Breast epithelium (tissue), 4 donors: ENCODE data around the gene NDUFS1. TPM values are rescaled to one million over a fixed set of nuclear protein-coding genes. Genes with fewer than 3 reads are reported as not detected.
A peak's percentile ranks its signal among the peaks of the same experiment; 100 is the strongest.

Experiments
- DNase-seq, 2 donors: peaks; one replicate each; pipeline ENCODE4 v3.0.0-alpha.2; 2019; ENCODE audit warnings: low spot score in 2 of 2
- H3K27ac ChIP-seq, 2 donors: fragments of 200-600 bp; sonication (generic) in 1 of 2; one replicate each; pipeline ENCODE4 v1.5.1; 2016 to 2019; ENCODE audit warnings: mild to moderate bottlenecking in 1 of 2
- H3K27me3 ChIP-seq, 2 donors: fragments of 200-600 bp; sonication (generic) in 1 of 2; one replicate each; pipeline versions ENCODE4 v1.5.1 to v1.6.0; 2017 to 2019; ENCODE audit warnings: control low read depth in 1 of 2, mild to moderate bottlenecking in 1 of 2
- H3K36me3 ChIP-seq: fragments of 200-600 bp; one replicate; pipeline ENCODE4 v1.5.1; 2019
- H3K4me1 ChIP-seq, 2 donors: fragments of 200-600 bp; sonication (generic); one replicate each; pipeline ENCODE4 v1.5.1; 2016 to 2019; ENCODE audit warnings: control low read depth in 1 of 2
- H3K4me3 ChIP-seq, 3 donors: fragments of 200-600 bp; sonication (generic); 1 replicate in 2 of 3; 2 replicates in 1 of 3; pipeline ENCODE4 v1.5.1; 2016 to 2019; ENCODE audit warnings: mild to moderate bottlenecking in 3 of 3, moderate library complexity in 2 of 3
- H3K9me3 ChIP-seq, 2 donors: fragments of 200-600 bp; sonication (generic) in 1 of 2; one replicate each; pipeline ENCODE4 v1.5.1; 2016 to 2019; ENCODE audit warnings: control low read depth in 1 of 2
- CTCF ChIP-seq, 3 donors: fragments of 450-650 bp; IDR thresholded peaks; one replicate each; pipeline ENCODE4 v1.5.1; 2016 to 2017; ENCODE audit warnings: antibody characterized with exemption in 3 of 3, mild to moderate bottlenecking in 3 of 3, moderate library complexity in 3 of 3
- POLR2A ChIP-seq: fragments of 450-650 bp; IDR thresholded peaks from one replicate; pipeline ENCODE4 v1.6.1; 2016; ENCODE audit warnings: antibody characterized with exemption, mild to moderate bottlenecking, moderate library complexity
- POLR2AphosphoS5 ChIP-seq, 3 donors: sonication (generic); formaldehyde crosslinking; IDR thresholded peaks; one replicate each; pipeline ENCODE4 v1.6.1; 2017; ENCODE audit warnings: antibody characterized with exemption in 3 of 3
- intact Hi-C: fragments of 100-400 bp; cut with DNase I; formaldehyde crosslinking; loops from one replicate; pipeline ENCODE4 v1.15.1; 2023; ENCODE audit warnings: low total_unique reads
- total RNA-seq, 3 donors: library from RNA; depleted of rRNA; stranded (reverse); fragments of >200 nt; gene quantifications; one replicate each; pipeline ENCODE4 v1.1.0, GENCODE V29; 2016

Gene NDUFS1
- total RNA-seq, 3 donors from 2014 or later, result 55.1 to 78.4 (median 61.0) TPM

GRCh38 chr2:206086716-206087350 lies 72.4 kb downstream of the NDUFS1 start:
- peak overlapping the region; percentile 74 to 99 for H3K27ac ChIP-seq
- H3K4me3 ChIP-seq, result peak overlapping the region; percentile 84 to 99 (median 87)
- H3K27me3 ChIP-seq, result no peaks in the 10 kb centered on the region
- H3K4me1 ChIP-seq, result peaks cover 0 to 2% of the 10 kb centered on the region in 2 donors
- H3K9me3 ChIP-seq, result no peaks in the 10 kb centered on the region
- intact Hi-C loops, result no loop called here
- no peak for DNase-seq
- no peaks in the 10 kb centered on the region for H3K36me3 ChIP-seq
- no peak for TF ChIP-seq POLR2A

- peaks cover 0 to 2% of the 10 kb centered on the region in 2 donors for H3K4me1 ChIP-seq
- peak; percentile 65 to 74 for DNase-seq
- H3K36me3 ChIP-seq, result no peaks in the 10 kb centered on the region
- H3K27me3 ChIP-seq, result no peaks in the 10 kb centered on the region
- H3K27ac ChIP-seq, result peak within 1 kb of the TSS; percentile 99 to 100
- H3K9me3 ChIP-seq, result no peaks in the 10 kb centered on the region
- TF ChIP-seq POLR2AphosphoS5 (IDR thresholded peaks at IDR 0.05), result peak; percentile 26 to 59 (median 56)
- TF ChIP-seq POLR2A, result peak; percentile 59
- peak; percentile 49 to 73 (median 55) for TF ChIP-seq CTCF (IDR thresholded peaks at IDR 0.05)
- peak within 1 kb of the TSS; percentile 84 to 99 (median 87) for H3K4me3 ChIP-seq
- intact Hi-C loops, result no loop called here
Measured at GRCh38 chr2:206085742-206086445, 73.3 kb downstream of the NDUFS1 start, which contains the start of gene INO80D. Gene INO80D (minus strand): TSS chr2:206086174. CDS start chr2:206063016, 23,158 bp downstream.

GRCh38 chr2:206084870-206085741 lies 74.1 kb downstream of the NDUFS1 start:
- Histone ChIP-seq H3K27ac (peak overlapping the region; percentile 99 to 100), H3K36me3 (no peaks in the 10 kb centered on the region), H3K9me3 (no peaks in the 10 kb centered on the region), H3K4me3 (peak overlapping the region; percentile 84 to 99 (median 87)), H3K27me3 (no peaks in the 10 kb centered on the region), H3K4me1 (peaks cover 0 to 2% of the 10 kb centered on the region in 2 donors)
- intact Hi-C loops, result no loop called here
- TF ChIP-seq POLR2AphosphoS5 (IDR thresholded peaks at IDR 0.05) (no peak), POLR2A (no peak)
- peak; percentile 30 to 53 for DNase-seq

GRCh38 chr2:206084439-206084869 lies 74.8 kb downstream of the NDUFS1 start:
- TF ChIP-seq POLR2AphosphoS5 (IDR thresholded peaks at IDR 0.05) (peak; percentile 41 to 71 (median 65)), POLR2A (peak; percentile 89), CTCF (IDR thresholded peaks at IDR 0.05) (no peak)
- DNase-seq, result peak; percentile 68 to 74
- Histone ChIP-seq H3K27ac (peak overlapping the region; percentile 99 to 100), H3K9me3 (no peaks in the 10 kb centered on the region), H3K4me1 (peaks cover 0 to 2% of the 10 kb centered on the region in 2 donors), H3K4me3 (peak overlapping the region; percentile 84 to 99 (median 87)), H3K27me3 (no peaks in the 10 kb centered on the region), H3K36me3 (no peaks in the 10 kb centered on the region)
- intact Hi-C loops, result no loop called here

DNA sequence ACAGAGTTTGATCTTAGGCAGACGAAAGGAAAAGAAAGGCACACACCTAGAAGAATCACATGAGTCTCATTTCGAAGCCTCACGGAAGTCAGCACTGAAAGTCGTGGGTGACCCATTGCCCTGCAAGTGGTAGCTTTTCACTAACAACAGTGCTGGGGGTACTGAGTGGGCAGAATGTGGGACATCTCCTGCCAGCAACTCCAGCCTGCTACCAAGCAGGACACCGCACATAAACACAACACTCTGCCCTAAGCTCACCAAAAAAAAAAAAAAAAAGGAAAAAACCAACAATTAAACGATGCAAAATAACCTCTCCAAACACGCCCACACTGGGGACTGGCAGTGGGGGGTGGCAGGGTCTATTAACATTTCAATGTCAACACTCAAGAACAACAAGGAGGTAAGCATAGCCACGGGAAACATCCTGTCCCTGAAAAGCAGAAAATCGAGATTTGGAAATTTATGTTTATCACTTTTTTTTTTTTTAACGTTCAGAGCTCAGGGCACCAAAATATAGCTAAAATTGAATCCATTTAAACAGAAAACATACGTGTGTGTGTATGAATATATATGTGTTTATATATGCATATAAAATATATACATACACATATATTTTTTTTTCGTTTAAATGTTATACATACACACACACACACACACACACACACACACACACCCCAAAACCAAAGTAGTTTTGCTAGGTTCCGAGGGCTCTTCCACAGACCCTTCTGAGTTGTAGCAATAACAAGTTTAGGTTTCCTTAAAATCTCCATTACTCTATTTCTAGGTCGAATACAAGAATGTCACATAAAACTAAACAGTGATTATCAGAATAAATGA lies 75.4 kb downstream of the NDUFS1 start:
- no peaks in the 10 kb centered on the region for H3K9me3 ChIP-seq
- no peak for TF ChIP-seq POLR2A
- TF ChIP-seq CTCF (IDR thresholded peaks at IDR 0.05), result no peak
- no peak for TF ChIP-seq POLR2AphosphoS5 (IDR thresholded peaks at IDR 0.05)
- peak overlapping the region; percentile 84 to 99 (median 87) for H3K4me3 ChIP-seq
- H3K4me1 ChIP-seq, result peaks cover 0 to 2% of the 10 kb centered on the region in 2 donors
- DNase-seq, result no peak
- intact Hi-C loops, result no loop called here
- H3K36me3 ChIP-seq, result no peaks in the 10 kb centered on the region
- no peaks in the 10 kb centered on the region for H3K27me3 ChIP-seq
- peak overlapping the region; percentile 99 to 100 for H3K27ac ChIP-seq
